K562 (cell line): ENCODE results near the gene BRINP2. TPM values are rescaled to one million over a fixed set of nuclear protein-coding genes. Genes with fewer than 3 reads are reported as not detected.

Experiments used
- ATAC-seq: fragments of 200-7000 bp; cut with Tn5 transposase; 3 replicates; pipeline ENCODE4 v1.9.1; 2020; ENCODE audit warnings: moderate library complexity
- BruUV-seq: library from RNA; stranded (reverse); fragments of 400-500 nt; replicated peaks from 2 replicates; lab custom pipeline; 2021; lab: Mats Ljungman, UMichigan
- CTCF ChIA-PET: fragments of 300-600 bp; formaldehyde crosslinking; extraction: SDS; loops from one replicate; lab custom pipeline; 2021; ENCODE audit warnings: low intra/inter-chr PET ratio; lab: Yijun Ruan, JAX
- POLR2A ChIA-PET: fragments of 300-600, 350-650 bp; sonication (Branson Sonifier 250); formaldehyde crosslinking; extraction: SDS; loops from one replicate; lab custom pipeline; 2021; ENCODE audit warnings: antibody characterized with exemption, inconsistent platforms; lab: Yijun Ruan, JAX
- DNase-seq, 4 experiments: peaks; one replicate each; pipeline versions ENCODE4 v3.0.0 to v3.0.0-alpha.2; 2011 to 2018; ENCODE audit warnings: low spot score in 3 of 4, mixed read lengths in 3 of 4; ENCODE audit errors: extremely low read depth in 1 of 4
- FAIRE-seq: peaks from 2 replicates; lab custom pipeline; 2011; peaks lifted over from hg19 to GRCh38; lab: Jason Lieb, UNC
- H2AFZ ChIP-seq: 2 replicates; pipeline ENCODE4 v1.6.0; 2011; ENCODE audit warnings: low read depth, low read length, control low read depth, inconsistent platforms
- H3K27ac ChIP-seq: fragments of 200-600 bp; 3 replicates; pipeline ENCODE4 v1.8.0; 2011; ENCODE audit warnings: low read depth, mild to moderate bottlenecking, control low read depth, inconsistent platforms, low read length, moderate library complexity, mixed read lengths; ENCODE audit errors: extremely low read depth
- H3K27me3 ChIP-seq, 2 experiments: fragments of 300-600 bp in 1 of 2; 2 replicates in 1 of 2; 3 replicates in 1 of 2; pipeline versions ENCODE4 v1.6.0 to v1.8.0; 2011; ENCODE audit warnings: inconsistent platforms in 2 of 2, low read length in 2 of 2, mild to moderate bottlenecking in 1 of 2, mixed read lengths in 1 of 2, moderate library complexity in 1 of 2; ENCODE audit not compliant: control insufficient read depth in 2 of 2, insufficient read depth in 2 of 2
- H3K36me3 ChIP-seq: fragments of 300-600 bp; 3 replicates; pipeline ENCODE4 v1.8.0; 2011; ENCODE audit warnings: mild to moderate bottlenecking, low read length, inconsistent platforms; ENCODE audit not compliant: control insufficient read depth, insufficient read depth
- H3K4me1 ChIP-seq, 2 experiments: fragments of 200-600 bp in 1 of 2; replicated peaks in 1 of 2; 2 replicates in 1 of 2; 3 replicates in 1 of 2; pipeline versions ENCODE4 v1.5.1 to v1.8.0; 2011; ENCODE audit warnings: inconsistent platforms in 2 of 2, low read length in 2 of 2, mild to moderate bottlenecking in 1 of 2, mixed read lengths in 1 of 2, moderate library complexity in 1 of 2; ENCODE audit not compliant: control insufficient read depth in 2 of 2, insufficient read depth in 2 of 2
- H3K4me2 ChIP-seq: 2 replicates; pipeline ENCODE4 v1.6.1; 2011; ENCODE audit warnings: low read length, control low read depth, inconsistent platforms, mixed read lengths; ENCODE audit not compliant: insufficient read depth
- H3K4me3 ChIP-seq: fragments of 200-600 bp; sonication (generic), shearing (Covaris generic); 2 replicates; pipeline ENCODE4 v1.5.1; 2016; ENCODE audit warnings: control low read depth, inconsistent platforms
- H3K79me2 ChIP-seq: fragments of 200-600 bp; 3 replicates; pipeline ENCODE4 v1.8.0; 2011; ENCODE audit warnings: low read length, inconsistent platforms; ENCODE audit not compliant: control insufficient read depth, insufficient read depth
- H3K9ac ChIP-seq, 2 experiments: 2 replicates each; pipeline versions ENCODE4 v1.6.0 to v1.6.1; 2011; ENCODE audit warnings: low read depth in 2 of 2, low read length in 2 of 2, control low read depth in 1 of 2, inconsistent platforms in 1 of 2, mild to moderate bottlenecking in 1 of 2, mixed read lengths in 1 of 2; ENCODE audit not compliant: insufficient read depth in 1 of 2
- H3K9me1 ChIP-seq: one replicate; pipeline ENCODE4 v1.6.0; 2011; ENCODE audit warnings: inconsistent platforms, mild to moderate bottlenecking, low read length, moderate library complexity; ENCODE audit not compliant: control insufficient read depth, insufficient read depth
- H3K9me3 ChIP-seq: replicated peaks from 2 replicates; pipeline ENCODE4 v1.5.1; 2011; ENCODE audit warnings: low read depth, low read length, inconsistent platforms; ENCODE audit not compliant: control insufficient read depth, insufficient read depth
- H4K20me1 ChIP-seq: replicated peaks from 2 replicates; pipeline ENCODE4 v1.6.1; 2011; ENCODE audit warnings: low read length, inconsistent platforms, mixed read lengths; ENCODE audit not compliant: control insufficient read depth, insufficient read depth
- HDGF ChIP-seq: fragments of 450-650 bp; IDR thresholded peaks from 2 replicates; pipeline ENCODE4 v1.6.1; 2016
- NR2C1 ChIP-seq, 2 experiments: fragments of 450-650 bp; IDR thresholded peaks; 2 replicates each; pipeline ENCODE4 v1.6.1; 2017; ENCODE audit warnings: mild to moderate bottlenecking in 2 of 2, antibody characterized with exemption in 1 of 2, inconsistent platforms in 1 of 2, missing compliant biosample characterization in 1 of 2, missing genetic modification characterization in 1 of 2
- SMARCE1 ChIP-seq: fragments of 450-650 bp; IDR thresholded peaks from 2 replicates; pipeline ENCODE4 v1.7.1; 2016; ENCODE audit warnings: mild to moderate bottlenecking
- ZNF12 ChIP-seq: sonication (generic); formaldehyde crosslinking; IDR thresholded peaks from 2 replicates; pipeline ENCODE4 v1.4.0; 2020; ENCODE audit warnings: mild to moderate bottlenecking, missing genetic modification reagents
- ZNF717 ChIP-seq: fragments of 250-450 bp; sonication (Bioruptor Pico); IDR thresholded peaks from 2 replicates; pipeline ENCODE4 v1.5.0; 2021
- in situ Hi-C: fragments of 300-500 bp; cut with MboI; formaldehyde crosslinking; loops from 4 replicates; pipeline ENCODE4 v1.15.0; 2018; ENCODE audit warnings: inconsistent platforms, mixed read lengths
- intact Hi-C: fragments of 100-400 bp; cut with micrococcal nuclease; formaldehyde crosslinking; loops from 2 replicates; pipeline ENCODE4 v1.14.2; 2022
- polyA plus RNA-seq, 8 experiments: library from polyadenylated mRNA; depleted of rRNA in 4 of 8; stranded (reverse) in 5 of 8; unstranded in 3 of 8; fragments of >200 nt; fragmentation: Nextera tagmentation in 2 of 8; fragmentation: Illumina TruSeq in 1 of 8; extraction: Ambion mirVana in 2 of 8; extraction: Trizol in 1 of 8; gene quantifications; 2 replicates each; pipeline versions ENCODE4 v1.2.1 to v1.2.3, GENCODE V29; 2011 to 2014; ENCODE audit warnings: inconsistent platforms in 1 of 8, missing spikeins in 1 of 8
- total RNA-seq, 7 experiments: library from RNA; depleted of rRNA in 6 of 7; stranded (reverse); fragments of >200 nt in 6 of 7; fragmentation: Illumina TruSeq in 2 of 7; extraction: Trizol in 2 of 7; gene quantifications; 2 replicates each; pipeline versions ENCODE4 v1.2.1 to v1.2.3, GENCODE V29; 2011 to 2021; ENCODE audit warnings: low replicate concordance in 1 of 7
- TF ChIP-seq, protein P1 (sequence below): fragments of 450-650 bp; formaldehyde crosslinking; IDR thresholded peaks from 2 replicates; pipeline ENCODE4 v1.4.0; 2020; ENCODE audit warnings: mild to moderate bottlenecking, mixed read lengths
- TF ChIP-seq, protein P2 (sequence below): fragments of 200-600 bp; sonication (generic); IDR thresholded peaks from one replicate; pipeline ENCODE4 v1.6.1; 2012; ENCODE audit warnings: mild to moderate bottlenecking, low read depth, low read length, inconsistent platforms
- TF ChIP-seq, protein P3 (sequence below): fragments of 450-650 bp; formaldehyde crosslinking; IDR thresholded peaks from 2 replicates; pipeline ENCODE4 v1.4.0; 2020; ENCODE audit warnings: mild to moderate bottlenecking, moderate library complexity

Gene BRINP2
- total and polyA plus RNA-seq, 9 of the 15 experiments (the other 6 are each of a cell fraction or from before 2014, with no cell fraction given), result not detected

DNA sequence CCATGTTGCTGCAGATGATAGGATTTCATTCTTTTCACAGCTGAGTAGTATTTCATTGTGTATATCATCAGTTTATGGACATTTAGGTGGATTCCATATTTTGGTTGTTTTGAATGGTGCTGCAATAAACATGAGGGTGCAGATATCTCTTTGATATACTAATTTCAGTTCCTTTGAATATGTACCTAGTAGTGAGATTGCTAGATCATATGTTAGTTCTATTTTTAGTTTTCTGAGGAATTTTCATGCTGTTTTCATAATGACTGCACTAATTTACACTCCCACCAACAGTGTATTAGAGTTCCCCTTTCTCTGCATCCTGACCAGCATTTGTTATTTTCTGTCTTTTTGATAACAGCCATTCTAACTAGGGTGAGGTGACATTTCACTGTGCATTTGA lies 82.1 kb downstream of the BRINP2 start:
- H3K79me2 ChIP-seq, result no peaks in the 10 kb centered on the region
- ChIA-PET POLR2A (no interaction called here), CTCF (no interaction called here)
- H3K36me3 ChIP-seq, result no peaks in the 10 kb centered on the region
- TF ChIP-seq, protein P1, sequence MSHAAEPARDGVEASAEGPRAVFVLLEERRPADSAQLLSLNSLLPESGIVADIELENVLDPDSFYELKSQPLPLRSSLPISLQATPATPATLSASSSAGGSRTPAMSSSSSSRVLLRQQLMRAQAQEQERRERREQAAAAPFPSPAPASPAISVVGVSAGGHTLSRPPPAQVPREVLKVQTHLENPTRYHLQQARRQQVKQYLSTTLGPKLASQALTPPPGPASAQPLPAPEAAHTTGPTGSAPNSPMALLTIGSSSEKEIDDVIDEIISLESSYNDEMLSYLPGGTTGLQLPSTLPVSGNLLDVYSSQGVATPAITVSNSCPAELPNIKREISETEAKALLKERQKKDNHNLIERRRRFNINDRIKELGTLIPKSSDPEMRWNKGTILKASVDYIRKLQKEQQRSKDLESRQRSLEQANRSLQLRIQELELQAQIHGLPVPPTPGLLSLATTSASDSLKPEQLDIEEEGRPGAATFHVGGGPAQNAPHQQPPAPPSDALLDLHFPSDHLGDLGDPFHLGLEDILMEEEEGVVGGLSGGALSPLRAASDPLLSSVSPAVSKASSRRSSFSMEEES (CRISPR knock-in tag), result no peak
- TF ChIP-seq, protein P2, sequence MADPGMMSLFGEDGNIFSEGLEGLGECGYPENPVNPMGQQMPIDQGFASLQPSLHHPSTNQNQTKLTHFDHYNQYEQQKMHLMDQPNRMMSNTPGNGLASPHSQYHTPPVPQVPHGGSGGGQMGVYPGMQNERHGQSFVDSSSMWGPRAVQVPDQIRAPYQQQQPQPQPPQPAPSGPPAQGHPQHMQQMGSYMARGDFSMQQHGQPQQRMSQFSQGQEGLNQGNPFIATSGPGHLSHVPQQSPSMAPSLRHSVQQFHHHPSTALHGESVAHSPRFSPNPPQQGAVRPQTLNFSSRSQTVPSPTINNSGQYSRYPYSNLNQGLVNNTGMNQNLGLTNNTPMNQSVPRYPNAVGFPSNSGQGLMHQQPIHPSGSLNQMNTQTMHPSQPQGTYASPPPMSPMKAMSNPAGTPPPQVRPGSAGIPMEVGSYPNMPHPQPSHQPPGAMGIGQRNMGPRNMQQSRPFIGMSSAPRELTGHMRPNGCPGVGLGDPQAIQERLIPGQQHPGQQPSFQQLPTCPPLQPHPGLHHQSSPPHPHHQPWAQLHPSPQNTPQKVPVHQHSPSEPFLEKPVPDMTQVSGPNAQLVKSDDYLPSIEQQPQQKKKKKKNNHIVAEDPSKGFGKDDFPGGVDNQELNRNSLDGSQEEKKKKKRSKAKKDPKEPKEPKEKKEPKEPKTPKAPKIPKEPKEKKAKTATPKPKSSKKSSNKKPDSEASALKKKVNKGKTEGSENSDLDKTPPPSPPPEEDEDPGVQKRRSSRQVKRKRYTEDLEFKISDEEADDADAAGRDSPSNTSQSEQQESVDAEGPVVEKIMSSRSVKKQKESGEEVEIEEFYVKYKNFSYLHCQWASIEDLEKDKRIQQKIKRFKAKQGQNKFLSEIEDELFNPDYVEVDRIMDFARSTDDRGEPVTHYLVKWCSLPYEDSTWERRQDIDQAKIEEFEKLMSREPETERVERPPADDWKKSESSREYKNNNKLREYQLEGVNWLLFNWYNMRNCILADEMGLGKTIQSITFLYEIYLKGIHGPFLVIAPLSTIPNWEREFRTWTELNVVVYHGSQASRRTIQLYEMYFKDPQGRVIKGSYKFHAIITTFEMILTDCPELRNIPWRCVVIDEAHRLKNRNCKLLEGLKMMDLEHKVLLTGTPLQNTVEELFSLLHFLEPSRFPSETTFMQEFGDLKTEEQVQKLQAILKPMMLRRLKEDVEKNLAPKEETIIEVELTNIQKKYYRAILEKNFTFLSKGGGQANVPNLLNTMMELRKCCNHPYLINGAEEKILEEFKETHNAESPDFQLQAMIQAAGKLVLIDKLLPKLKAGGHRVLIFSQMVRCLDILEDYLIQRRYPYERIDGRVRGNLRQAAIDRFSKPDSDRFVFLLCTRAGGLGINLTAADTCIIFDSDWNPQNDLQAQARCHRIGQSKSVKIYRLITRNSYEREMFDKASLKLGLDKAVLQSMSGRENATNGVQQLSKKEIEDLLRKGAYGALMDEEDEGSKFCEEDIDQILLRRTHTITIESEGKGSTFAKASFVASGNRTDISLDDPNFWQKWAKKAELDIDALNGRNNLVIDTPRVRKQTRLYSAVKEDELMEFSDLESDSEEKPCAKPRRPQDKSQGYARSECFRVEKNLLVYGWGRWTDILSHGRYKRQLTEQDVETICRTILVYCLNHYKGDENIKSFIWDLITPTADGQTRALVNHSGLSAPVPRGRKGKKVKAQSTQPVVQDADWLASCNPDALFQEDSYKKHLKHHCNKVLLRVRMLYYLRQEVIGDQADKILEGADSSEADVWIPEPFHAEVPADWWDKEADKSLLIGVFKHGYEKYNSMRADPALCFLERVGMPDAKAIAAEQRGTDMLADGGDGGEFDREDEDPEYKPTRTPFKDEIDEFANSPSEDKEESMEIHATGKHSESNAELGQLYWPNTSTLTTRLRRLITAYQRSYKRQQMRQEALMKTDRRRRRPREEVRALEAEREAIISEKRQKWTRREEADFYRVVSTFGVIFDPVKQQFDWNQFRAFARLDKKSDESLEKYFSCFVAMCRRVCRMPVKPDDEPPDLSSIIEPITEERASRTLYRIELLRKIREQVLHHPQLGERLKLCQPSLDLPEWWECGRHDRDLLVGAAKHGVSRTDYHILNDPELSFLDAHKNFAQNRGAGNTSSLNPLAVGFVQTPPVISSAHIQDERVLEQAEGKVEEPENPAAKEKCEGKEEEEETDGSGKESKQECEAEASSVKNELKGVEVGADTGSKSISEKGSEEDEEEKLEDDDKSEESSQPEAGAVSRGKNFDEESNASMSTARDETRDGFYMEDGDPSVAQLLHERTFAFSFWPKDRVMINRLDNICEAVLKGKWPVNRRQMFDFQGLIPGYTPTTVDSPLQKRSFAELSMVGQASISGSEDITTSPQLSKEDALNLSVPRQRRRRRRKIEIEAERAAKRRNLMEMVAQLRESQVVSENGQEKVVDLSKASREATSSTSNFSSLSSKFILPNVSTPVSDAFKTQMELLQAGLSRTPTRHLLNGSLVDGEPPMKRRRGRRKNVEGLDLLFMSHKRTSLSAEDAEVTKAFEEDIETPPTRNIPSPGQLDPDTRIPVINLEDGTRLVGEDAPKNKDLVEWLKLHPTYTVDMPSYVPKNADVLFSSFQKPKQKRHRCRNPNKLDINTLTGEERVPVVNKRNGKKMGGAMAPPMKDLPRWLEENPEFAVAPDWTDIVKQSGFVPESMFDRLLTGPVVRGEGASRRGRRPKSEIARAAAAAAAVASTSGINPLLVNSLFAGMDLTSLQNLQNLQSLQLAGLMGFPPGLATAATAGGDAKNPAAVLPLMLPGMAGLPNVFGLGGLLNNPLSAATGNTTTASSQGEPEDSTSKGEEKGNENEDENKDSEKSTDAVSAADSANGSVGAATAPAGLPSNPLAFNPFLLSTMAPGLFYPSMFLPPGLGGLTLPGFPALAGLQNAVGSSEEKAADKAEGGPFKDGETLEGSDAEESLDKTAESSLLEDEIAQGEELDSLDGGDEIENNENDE, result no peak
- TF ChIP-seq NR2C1 (IDR thresholded peaks at IDR 0.05) (no peak), NR2C1 (tag; IDR thresholded peaks at IDR 0.05) (no peak), ZNF12 (CRISPR knock-in tag) (no peak), SMARCE1 (no peak), ZNF717 (CRISPR knock-in tag) (no peak), HDGF (no peak)
- TF ChIP-seq, protein P3, sequence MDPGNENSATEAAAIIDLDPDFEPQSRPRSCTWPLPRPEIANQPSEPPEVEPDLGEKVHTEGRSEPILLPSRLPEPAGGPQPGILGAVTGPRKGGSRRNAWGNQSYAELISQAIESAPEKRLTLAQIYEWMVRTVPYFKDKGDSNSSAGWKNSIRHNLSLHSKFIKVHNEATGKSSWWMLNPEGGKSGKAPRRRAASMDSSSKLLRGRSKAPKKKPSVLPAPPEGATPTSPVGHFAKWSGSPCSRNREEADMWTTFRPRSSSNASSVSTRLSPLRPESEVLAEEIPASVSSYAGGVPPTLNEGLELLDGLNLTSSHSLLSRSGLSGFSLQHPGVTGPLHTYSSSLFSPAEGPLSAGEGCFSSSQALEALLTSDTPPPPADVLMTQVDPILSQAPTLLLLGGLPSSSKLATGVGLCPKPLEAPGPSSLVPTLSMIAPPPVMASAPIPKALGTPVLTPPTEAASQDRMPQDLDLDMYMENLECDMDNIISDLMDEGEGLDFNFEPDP (CRISPR knock-in tag), result no peak
- H3K9ac ChIP-seq, result no peak overlapping the region
- no peak for FAIRE-seq
- intact Hi-C loops (loop anchor here (10.0 kb wide), 1 partner anchor 692 kb away; no protein-coding TSS in a partner anchor), in situ Hi-C loops (no loop called here)
- H3K27me3 ChIP-seq, result no peaks in the 10 kb centered on the region
- no peak for DNase-seq
- H3K9me3 ChIP-seq, result no peaks in the 10 kb centered on the region
- no peak overlapping the region for H3K4me3 ChIP-seq
- no peaks in the 10 kb centered on the region for H3K4me1 ChIP-seq
- H2AFZ ChIP-seq, result no peak overlapping the region
- BruUV-seq, result no TSS peak
- no peaks in the 10 kb centered on the region for H4K20me1 ChIP-seq
- no peak for ATAC-seq
- no peak overlapping the region for H3K27ac ChIP-seq
- no peak overlapping the region for H3K4me2 ChIP-seq
- no peaks in the 10 kb centered on the region for H3K9me1 ChIP-seq
